ENCODE results near the gene ALKAL2.

ALKAL2 gene

GRCh38 chr2:289362-290089 is 1.6 kb upstream of the ALKAL2 start:
- no peak for DNase-seq

- DNase-seq: no peak
These were observed 969 bp upstream of the ALKAL2 start for GRCh38 chr2:288758-289361.

- DNase-seq: no peak
These were observed 413 bp downstream of the ALKAL2 start for GRCh38 chr2:287471-287885.

GRCh38 chr2:286774-287392 is 1.0 kb downstream of the ALKAL2 start:
- no peak for DNase-seq

GRCh38 chr2:286035-286434 is 1.9 kb downstream of the ALKAL2 start:
- no peak for DNase-seq

- DNase-seq: no peak
These were observed 2.4 kb downstream of the ALKAL2 start for GRCh38 chr2:285531-285930.

- DNase-seq: no peak
These were observed 2.9 kb downstream of the ALKAL2 start for GRCh38 chr2:284896-285492.

- DNase-seq: no peak
These were observed 3.7 kb downstream of the ALKAL2 start for GRCh38 chr2:283996-284794.

GRCh38 chr2:282371-283263 is 5.3 kb downstream of the ALKAL2 start:
- no peak for DNase-seq

- DNase-seq: no peak
These were observed 6.5 kb downstream of the ALKAL2 start for GRCh38 chr2:281381-281780.

- DNase-seq: no peak
These were observed 7.2 kb downstream of the ALKAL2 start for GRCh38 chr2:280650-281110.

GRCh38 chr2:279956-280649 is 7.8 kb downstream of the ALKAL2 start:
- DNase-seq: no peak

- DNase-seq: no peak
These were observed 8.5 kb downstream of the ALKAL2 start for GRCh38 chr2:279366-279765.

- DNase-seq: no peak
These were observed 9.0 kb downstream of the ALKAL2 start for GRCh38 chr2:278927-279320.

- DNase-seq: no peak
These were observed 9.5 kb downstream of the ALKAL2 start for GRCh38 chr2:278312-278926.

- no peak for DNase-seq
These were observed 12.4 kb downstream of the ALKAL2 start for GRCh38 chr2:275466-275865.

- DNase-seq: no peak
These were observed 13.4 kb downstream of the ALKAL2 start for GRCh38 chr2:274503-274902.

GRCh38 chr2:273333-273732 is 14.6 kb downstream of the ALKAL2 start:
- DNase-seq: no peak

GRCh38 chr2:271917-272316 is 16.0 kb downstream of the ALKAL2 start:
- DNase-seq: no peak

GRCh38 chr2:270861-271260 is 17.0 kb downstream of the ALKAL2 start:
- DNase-seq: no peak
